Ishikawa (cell line): Measurements from ENCODE around the gene CXCL13.

Experiments used
- CEBPB ChIP-seq: IDR thresholded peaks from 2 replicates; pipeline ENCODE4 v1.6.1; 2012
- EGR1 ChIP-seq: IDR thresholded peaks from 2 replicates; pipeline ENCODE4 v1.6.1; 2012
- EP300 ChIP-seq: IDR thresholded peaks from 2 replicates; pipeline ENCODE4 v1.6.1; 2012; ENCODE audit warnings: borderline replicate concordance
- FOXM1 ChIP-seq: IDR thresholded peaks from 2 replicates; pipeline ENCODE4 v1.6.1; 2012; ENCODE audit warnings: low read depth, borderline replicate concordance
- NFIC ChIP-seq: IDR thresholded peaks from 2 replicates; pipeline ENCODE4 v1.6.1; 2012
- RAD21 ChIP-seq: IDR thresholded peaks from 2 replicates; pipeline ENCODE4 v1.6.1; 2012; ENCODE audit warnings: low read depth
- TAF1 ChIP-seq: IDR thresholded peaks from 2 replicates; pipeline ENCODE4 v1.6.1; 2012; ENCODE audit warnings: low read depth, mild to moderate bottlenecking
- TCF12 ChIP-seq: IDR thresholded peaks from 2 replicates; pipeline ENCODE4 v1.6.1; 2012; ENCODE audit warnings: low read depth
- TEAD4 ChIP-seq: IDR thresholded peaks from 2 replicates; pipeline ENCODE4 v1.6.1; 2012
- YY1 ChIP-seq: IDR thresholded peaks from 2 replicates; pipeline ENCODE4 v1.6.1; 2012; ENCODE audit warnings: low read depth
- ZBTB7A ChIP-seq: IDR thresholded peaks from 2 replicates; pipeline ENCODE4 v1.6.1; 2012; ENCODE audit warnings: low read depth
- TF ChIP-seq, protein P1 (sequence below): IDR thresholded peaks from 2 replicates; pipeline ENCODE4 v1.6.1; 2012; ENCODE audit warnings: low read depth, mild to moderate bottlenecking
- TF ChIP-seq, protein P2 (sequence below): IDR thresholded peaks from 2 replicates; pipeline ENCODE4 v1.6.1; 2012
- TF ChIP-seq, protein P3 (sequence below): IDR thresholded peaks from 2 replicates; pipeline ENCODE4 v1.6.1; 2012

DNA sequence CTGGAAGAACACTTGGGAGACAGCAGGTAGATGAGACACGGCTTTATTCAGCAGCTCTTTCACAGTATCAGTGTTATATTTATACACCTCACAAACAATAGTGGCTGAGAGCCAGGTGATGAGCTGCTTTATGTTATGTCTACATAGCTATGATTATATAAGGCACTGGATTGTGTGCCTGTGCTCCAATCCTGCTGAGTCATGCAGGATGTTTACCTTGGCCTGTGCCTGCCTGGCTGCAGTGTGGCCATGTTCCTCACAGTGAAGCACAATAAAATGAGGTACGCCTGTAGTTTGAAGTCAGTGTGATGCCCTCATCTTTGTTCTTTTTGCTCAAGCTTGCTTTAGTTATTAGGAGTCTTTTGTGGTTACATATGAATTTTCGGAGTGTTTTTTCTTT lies 31.3 kb downstream of the CXCL13 start:
- no peak for TF ChIP-seq CEBPB
- TF ChIP-seq EP300 = no peak
- TF ChIP-seq RAD21 = no peak
- no peak for TF ChIP-seq TAF1
- TF ChIP-seq, protein P1, sequence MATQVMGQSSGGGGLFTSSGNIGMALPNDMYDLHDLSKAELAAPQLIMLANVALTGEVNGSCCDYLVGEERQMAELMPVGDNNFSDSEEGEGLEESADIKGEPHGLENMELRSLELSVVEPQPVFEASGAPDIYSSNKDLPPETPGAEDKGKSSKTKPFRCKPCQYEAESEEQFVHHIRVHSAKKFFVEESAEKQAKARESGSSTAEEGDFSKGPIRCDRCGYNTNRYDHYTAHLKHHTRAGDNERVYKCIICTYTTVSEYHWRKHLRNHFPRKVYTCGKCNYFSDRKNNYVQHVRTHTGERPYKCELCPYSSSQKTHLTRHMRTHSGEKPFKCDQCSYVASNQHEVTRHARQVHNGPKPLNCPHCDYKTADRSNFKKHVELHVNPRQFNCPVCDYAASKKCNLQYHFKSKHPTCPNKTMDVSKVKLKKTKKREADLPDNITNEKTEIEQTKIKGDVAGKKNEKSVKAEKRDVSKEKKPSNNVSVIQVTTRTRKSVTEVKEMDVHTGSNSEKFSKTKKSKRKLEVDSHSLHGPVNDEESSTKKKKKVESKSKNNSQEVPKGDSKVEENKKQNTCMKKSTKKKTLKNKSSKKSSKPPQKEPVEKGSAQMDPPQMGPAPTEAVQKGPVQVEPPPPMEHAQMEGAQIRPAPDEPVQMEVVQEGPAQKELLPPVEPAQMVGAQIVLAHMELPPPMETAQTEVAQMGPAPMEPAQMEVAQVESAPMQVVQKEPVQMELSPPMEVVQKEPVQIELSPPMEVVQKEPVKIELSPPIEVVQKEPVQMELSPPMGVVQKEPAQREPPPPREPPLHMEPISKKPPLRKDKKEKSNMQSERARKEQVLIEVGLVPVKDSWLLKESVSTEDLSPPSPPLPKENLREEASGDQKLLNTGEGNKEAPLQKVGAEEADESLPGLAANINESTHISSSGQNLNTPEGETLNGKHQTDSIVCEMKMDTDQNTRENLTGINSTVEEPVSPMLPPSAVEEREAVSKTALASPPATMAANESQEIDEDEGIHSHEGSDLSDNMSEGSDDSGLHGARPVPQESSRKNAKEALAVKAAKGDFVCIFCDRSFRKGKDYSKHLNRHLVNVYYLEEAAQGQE = no peak
- no peak for TF ChIP-seq TEAD4
- TF ChIP-seq, protein P2, sequence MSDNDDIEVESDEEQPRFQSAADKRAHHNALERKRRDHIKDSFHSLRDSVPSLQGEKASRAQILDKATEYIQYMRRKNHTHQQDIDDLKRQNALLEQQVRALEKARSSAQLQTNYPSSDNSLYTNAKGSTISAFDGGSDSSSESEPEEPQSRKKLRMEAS = 0 out of 2 replicates have a peak, but pooled peaks have one; percentile 33
- TF ChIP-seq EGR1 = no peak
- TF ChIP-seq YY1 = peak; percentile 49; the same call in 1 of the 2 replicates
- TF ChIP-seq ZBTB7A = no peak
- TF ChIP-seq TCF12 = no peak
- TF ChIP-seq NFIC = peak; percentile 51; the same call in 1 of the 2 replicates
- TF ChIP-seq, protein P3, sequence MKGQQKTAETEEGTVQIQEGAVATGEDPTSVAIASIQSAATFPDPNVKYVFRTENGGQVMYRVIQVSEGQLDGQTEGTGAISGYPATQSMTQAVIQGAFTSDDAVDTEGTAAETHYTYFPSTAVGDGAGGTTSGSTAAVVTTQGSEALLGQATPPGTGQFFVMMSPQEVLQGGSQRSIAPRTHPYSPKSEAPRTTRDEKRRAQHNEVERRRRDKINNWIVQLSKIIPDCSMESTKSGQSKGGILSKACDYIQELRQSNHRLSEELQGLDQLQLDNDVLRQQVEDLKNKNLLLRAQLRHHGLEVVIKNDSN = no peak
- no peak for TF ChIP-seq FOXM1
